Renal cortical epithelial cell (primary cell): ENCODE results near the gene ADAMTS4. TPM values are rescaled to one million over a fixed set of nuclear protein-coding genes. Genes with fewer than 3 reads are reported as not detected.

Experiments used
- DNase-seq: peaks from one replicate; pipeline ENCODE4 v3.0.0-alpha.2; 2011; ENCODE audit warnings: low read depth
- total RNA-seq: library from RNA; depleted of rRNA; stranded (reverse); fragments of >200 nt; gene quantifications from 2 replicates; pipeline ENCODE4 v1.2.3, GENCODE V29; 2014

The ADAMTS4 gene
- total RNA-seq, 1 donor from 2014 or later: under 0.01 TPM

GRCh38 chr1:161219078-161219892 lies 20.4 kb upstream of the ADAMTS4 start:
- DNase-seq: no peak

GRCh38 chr1:161218301-161219077 lies 19.6 kb upstream of the ADAMTS4 start:
- no peak for DNase-seq

DNA sequence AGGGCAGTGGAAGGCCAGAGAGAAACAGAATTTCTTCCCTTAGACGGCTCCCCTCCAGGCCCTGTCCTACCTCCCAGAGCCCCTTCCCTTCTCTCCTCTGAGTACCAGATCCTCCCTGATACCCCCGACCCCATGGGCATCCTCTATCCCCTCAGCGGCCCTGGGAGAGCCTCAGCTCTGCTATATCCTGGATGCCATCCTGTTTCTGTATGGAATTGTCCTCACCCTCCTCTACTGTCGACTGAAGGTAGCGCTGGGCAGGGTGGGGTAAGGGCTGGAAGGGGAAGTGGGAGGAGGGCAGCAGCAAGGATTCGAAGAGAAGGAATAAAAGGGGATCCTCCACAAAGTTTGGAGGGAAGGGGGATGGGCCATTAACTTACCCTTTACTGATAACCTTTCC lies 19.0 kb upstream of the ADAMTS4 start:
- DNase-seq: no peak

DNA sequence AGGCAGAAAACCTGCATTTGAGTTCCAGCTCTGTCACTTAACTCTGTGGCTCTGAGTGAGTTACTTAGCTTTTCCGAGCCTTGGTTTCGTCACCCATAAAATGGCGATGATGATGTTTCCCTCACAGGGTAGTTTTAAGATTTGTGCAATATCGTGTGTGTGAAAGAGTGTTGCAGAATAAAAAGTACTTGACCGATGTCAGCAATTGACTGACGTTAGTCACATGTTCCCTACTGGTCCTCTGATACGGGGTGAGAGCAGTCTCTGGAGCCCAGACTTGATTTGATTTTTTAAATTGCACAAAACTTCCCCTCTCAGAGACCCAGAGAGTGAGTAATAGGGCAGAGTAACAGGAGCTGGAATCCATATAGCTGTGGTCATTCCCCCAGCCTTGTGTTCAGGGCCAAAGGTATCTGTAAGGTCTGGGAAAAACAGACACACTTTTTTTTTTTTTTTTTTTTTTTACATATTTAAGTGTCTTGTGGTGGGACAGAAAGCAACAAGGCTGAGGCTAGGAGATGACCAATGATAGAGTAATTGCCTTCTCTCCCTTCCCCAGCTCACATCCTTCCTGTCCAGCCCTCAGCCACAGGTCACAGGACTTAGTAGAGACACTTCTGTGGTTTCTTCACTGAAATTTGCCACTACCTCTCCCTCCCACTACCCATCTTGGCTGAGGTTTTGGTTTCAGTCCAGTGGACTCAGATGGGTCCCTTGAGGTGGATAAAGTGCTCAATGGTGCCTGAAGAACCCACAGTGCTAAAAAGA lies 18.3 kb upstream of the ADAMTS4 start:
- DNase-seq: peak; percentile 89

DNA sequence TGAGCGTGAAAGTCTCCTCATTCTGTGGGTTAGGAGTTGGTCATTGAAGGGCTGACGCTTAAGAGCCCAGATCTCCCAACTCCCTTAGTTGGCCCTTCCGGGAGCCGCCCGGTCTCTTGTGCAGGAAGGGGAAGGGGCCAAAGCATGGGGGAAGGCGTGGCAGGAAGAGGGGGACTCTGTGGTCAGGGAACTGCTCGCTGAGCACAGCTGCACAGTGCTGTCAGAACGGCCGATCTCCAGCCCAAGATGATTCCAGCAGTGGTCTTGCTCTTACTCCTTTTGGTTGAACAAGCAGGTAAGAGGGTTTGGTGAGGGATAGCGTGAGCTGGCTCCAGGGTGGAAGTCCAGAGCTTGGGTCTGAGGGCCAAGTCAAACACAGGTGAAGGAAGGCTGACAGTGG lies 16.2 kb upstream of the ADAMTS4 start, which contains the start of gene FCER1G:
Gene FCER1G (plus strand): TSS at position 220 of the 400 bp plus-strand sequence. CDS start 27 bp downstream, at position 247.
- no peak for DNase-seq

DNA sequence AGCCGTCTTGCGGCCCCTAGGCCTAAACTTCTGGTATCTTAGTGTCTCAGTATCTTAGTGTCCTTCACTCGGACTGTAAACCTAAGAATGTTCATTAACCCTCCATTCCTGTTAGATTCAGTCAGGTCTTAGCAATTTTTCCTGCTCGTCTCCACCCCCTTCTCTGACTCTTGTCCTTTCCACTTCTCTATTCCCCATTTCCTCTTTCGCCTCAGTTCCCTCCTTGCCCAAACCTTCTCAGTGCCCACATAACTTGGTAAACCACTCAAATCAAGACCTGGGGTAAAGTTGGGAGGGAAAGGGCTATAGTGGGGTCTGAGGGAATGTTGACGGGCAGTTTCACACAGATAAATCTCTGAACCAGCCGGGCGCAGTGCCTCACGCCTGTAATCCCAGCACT lies 15.5 kb upstream of the ADAMTS4 start:
- DNase-seq: no peak

- peak; percentile 59 for DNase-seq
These were observed 11.0 kb upstream of the ADAMTS4 start for GRCh38 chr1:161209790-161210409.

GRCh38 chr1:161207173-161207572 lies 8.3 kb upstream of the ADAMTS4 start:
- DNase-seq: no peak

DNA sequence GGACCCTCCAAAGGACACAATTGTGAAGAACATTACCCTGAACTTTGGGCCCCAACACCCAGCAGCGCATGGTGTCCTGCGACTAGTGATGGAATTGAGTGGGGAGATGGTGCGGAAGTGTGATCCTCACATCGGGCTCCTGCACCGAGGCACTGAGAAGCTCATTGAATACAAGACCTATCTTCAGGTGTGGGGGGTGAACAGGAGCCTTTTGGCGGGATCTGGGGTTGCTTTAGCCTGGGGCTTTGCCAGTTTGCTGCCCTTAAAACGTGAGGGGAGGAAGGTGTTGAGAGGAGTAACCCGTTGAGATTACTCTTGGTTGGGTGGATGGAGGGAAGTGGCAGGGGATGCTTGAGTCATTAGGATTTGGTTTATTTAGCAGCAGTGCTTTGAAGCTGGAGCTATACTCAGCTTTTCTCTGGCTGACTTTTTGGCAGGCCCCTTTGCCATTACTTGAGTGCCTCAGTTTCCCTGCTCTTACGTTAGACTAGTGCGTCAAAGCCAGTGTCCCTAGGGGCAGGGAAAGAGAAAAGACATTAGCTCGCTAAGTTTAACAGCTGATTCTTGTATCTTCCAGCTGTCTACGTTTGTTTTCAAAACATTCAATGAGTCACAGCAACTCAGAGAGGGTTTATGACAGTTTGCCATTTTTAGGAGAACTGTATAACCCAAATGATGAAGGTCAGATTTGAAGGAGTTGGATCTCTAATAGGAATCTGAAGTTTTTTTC lies 7.7 kb upstream of the ADAMTS4 start:
- no peak for DNase-seq

DNA sequence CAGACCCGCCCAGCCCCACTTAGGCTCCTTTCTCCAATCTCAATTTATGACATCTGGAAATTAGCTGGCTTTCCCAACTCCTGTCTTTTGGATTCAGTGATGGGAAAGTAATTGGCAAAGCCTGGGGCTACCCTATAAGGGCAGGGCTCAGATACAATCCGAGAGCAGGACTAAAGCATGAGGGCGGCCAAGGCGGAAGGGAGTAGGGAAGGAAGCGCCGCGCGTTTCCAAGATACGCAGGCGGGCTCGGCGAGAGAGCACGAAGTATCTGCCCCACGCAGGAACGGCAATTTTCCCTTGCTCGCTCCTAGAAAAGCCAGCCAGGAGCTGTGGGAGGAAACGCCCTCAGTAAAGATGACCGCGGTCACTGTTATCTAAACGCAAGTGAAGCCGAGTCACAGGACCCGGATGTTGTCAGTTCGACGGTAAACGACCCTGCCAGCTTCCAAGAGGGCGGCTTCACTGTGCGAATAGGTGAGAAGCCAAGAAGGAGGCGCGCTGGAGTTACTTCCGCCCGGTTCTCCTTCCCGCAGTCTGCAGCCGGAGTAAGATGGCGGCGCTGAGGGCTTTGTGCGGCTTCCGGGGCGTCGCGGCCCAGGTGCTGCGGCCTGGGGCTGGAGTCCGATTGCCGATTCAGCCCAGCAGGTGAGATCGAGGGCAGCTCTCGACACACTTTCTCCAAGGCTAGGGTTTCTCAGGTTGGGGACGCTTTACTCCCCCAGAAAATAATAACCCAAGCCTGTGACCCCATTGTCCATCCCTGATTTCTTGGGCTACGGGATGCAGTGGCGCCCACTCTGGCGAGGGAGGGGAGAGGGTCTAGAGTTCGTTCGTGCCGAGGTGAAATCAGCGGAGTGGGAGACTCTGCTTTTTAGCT lies 3.2 kb upstream of the ADAMTS4 start, which contains the start of gene NDUFS2:
Gene NDUFS2 (plus strand): TSS at position 532 of the 877 bp plus-strand sequence. CDS start 19 bp downstream, at position 551.
- DNase-seq: peak; percentile 97

GRCh38 chr1:161200992-161201835 lies 2.4 kb upstream of the ADAMTS4 start:
- no peak for DNase-seq

GRCh38 chr1:161200421-161200991 lies 1.7 kb upstream of the ADAMTS4 start:
- DNase-seq: no peak

DNA sequence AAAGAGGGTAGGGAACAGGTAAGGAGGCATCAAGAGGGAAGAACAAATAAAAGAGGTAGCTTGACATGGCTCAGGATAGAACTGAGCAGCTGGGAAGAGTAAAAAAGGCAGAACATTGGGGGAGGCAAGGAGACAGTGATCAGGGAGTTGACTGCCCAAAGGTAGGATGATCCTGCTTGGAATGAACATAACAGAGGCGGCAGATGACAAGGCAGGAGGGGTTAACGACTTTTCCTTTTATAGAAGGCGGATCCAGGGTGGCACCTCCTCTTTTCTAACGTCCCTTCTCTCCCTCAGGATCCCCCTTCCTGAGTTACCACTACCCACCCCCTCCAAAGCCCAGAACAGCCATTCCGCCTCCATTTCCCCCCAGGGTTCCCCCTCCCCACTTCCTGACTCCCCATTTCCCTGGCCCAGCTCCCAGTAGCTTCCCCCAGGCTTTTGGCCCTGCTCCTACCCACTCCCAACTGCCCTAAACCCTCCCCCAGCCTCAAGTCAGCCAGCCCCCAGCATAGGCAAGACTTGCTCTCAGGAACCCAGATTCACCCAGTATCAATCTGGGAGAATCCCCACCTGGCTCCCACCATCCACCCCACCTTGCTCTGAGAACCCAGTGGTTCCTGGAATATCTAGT lies 769 bp upstream of the ADAMTS4 start:
- DNase-seq: no peak

DNA sequence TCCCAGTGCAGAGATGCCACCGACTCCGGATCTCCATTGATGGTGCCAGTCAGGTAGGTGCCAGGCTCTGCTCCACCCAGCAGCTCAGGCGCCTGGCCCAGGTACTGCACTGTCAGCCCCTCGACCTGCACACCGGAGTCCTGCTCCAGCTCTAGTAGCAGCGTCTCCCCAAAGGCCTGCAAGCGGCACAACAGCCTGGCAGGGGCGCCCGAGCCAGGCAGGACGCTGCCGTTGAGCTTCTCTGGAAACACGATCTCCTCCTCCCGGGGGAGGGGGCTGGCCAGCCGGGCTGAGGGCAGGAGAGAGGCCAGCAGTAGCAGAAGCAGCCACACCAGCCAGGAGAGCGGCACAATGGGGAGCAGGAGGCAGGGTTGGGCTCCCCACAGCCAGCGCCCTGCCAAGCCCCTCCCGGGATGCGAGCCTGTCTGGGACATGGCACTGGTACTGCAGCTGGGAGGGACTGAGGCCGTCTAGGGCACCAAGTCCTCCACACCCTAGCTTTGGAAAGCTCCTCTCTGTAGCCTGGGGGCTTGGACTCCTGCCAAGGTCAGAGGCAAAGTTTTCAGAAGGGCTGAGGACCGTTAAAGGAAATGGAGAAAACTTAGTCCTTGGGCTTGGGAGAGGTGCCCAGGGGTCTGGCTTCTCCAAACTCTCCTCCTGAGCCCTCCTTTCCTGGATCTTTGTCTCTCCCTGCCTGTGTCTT lies 509 bp downstream of the ADAMTS4 start:
- DNase-seq: no peak

DNA sequence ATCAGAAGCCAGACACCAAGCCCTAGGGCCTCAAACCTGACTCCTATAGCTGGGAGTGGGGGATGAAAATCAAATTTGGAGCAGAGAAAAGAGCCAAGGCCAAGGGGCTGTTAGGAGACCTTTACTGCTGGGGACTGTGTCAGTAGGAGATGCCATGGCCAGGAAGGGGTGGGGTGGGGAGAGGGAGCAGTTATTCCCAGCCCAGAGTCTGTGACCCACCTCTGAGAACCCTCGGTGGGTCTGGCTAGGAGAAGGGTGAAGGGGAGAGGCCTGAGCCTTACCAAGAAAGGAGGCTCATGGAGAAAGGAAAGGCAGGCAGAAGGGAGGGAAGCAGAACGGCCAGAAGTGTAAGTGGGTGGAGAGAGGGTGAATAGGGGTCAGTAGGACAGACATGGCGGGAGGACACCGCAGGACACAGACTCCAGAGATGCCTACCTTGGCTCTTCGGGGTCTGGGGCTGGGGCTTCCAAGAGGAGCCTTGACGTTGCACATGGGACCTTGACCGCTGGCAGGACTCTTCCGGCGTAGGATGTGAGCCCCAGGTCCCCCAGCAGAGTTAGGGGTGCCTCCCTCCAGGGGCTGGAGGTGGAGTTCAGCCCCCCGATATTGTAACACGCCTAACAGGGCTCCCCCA lies 1.2 kb downstream of the ADAMTS4 start:
- no peak for DNase-seq

- no peak for DNase-seq
These were observed 2.1 kb downstream of the ADAMTS4 start for GRCh38 chr1:161196521-161197451.
